Measurements from ENCODE around the gene ENPP4. TPM values are rescaled to one million over a fixed set of nuclear protein-coding genes. Genes with fewer than 3 reads are reported as not detected.

ENPP4 gene
- total RNA-seq, 2 donors from 2014 or later = 24.5 to 36.0 TPM

- peaks cover 0 to 10% of the 10 kb centered on the region in 2 donors for H3K4me1 ChIP-seq
- DNase-seq (ENCODE audit: low spot score) = no peak
- no peak overlapping the region for H3K4me3 ChIP-seq
- H3K27ac ChIP-seq = no peak overlapping the region
- no peak for TF ChIP-seq CTCF (IDR thresholded peaks at IDR 0.05)
- H3K9me3 ChIP-seq = no peaks in the 10 kb centered on the region
- H3K36me3 ChIP-seq = no peaks in the 10 kb centered on the region
- H3K27me3 ChIP-seq = no peaks in the 10 kb centered on the region
These were observed 45.7 kb downstream of the ENPP4 start for GRCh38 chr6:46175446-46175845.

GRCh38 chr6:46175976-46176375 lies 46.2 kb downstream of the ENPP4 start:
- Histone ChIP-seq H3K4me1 (peaks cover 0 to 8% of the 10 kb centered on the region in 2 donors), H3K27ac (no peak overlapping the region), H3K4me3 (no peak overlapping the region), H3K9me3 (no peaks in the 10 kb centered on the region), H3K27me3 (no peaks in the 10 kb centered on the region), H3K36me3 (no peaks in the 10 kb centered on the region)
- TF ChIP-seq CTCF (IDR thresholded peaks at IDR 0.05) = no peak
- no peak for DNase-seq (ENCODE audit: low spot score)

- Histone ChIP-seq H3K27me3 (no peaks in the 10 kb centered on the region), H3K4me1 (peaks cover 0 to 8% of the 10 kb centered on the region in 2 donors)
- no peak for TF ChIP-seq CTCF (IDR thresholded peaks at IDR 0.05)
These were observed 54.3 kb downstream of the ENPP4 start for GRCh38 chr6:46184114-46184513.

GRCh38 chr6:46186583-46186982 lies 56.8 kb downstream of the ENPP4 start:
- H3K27ac ChIP-seq = no peak overlapping the region
- no peaks in the 10 kb centered on the region for H3K9me3 ChIP-seq
- H3K4me3 ChIP-seq = no peak overlapping the region
- no peaks in the 10 kb centered on the region for H3K36me3 ChIP-seq
- DNase-seq (ENCODE audit: low spot score) = no peak
- H3K4me1 ChIP-seq = peaks cover 0 to 8% of the 10 kb centered on the region in 2 donors
- no peaks in the 10 kb centered on the region for H3K27me3 ChIP-seq
- no peak for TF ChIP-seq CTCF (IDR thresholded peaks at IDR 0.05)

More at GRCh38 chr6:46184114-46184513, 54.3 kb downstream of the ENPP4 start:
- H3K36me3 ChIP-seq = no peaks in the 10 kb centered on the region
- no peaks in the 10 kb centered on the region for H3K9me3 ChIP-seq
- no peak for DNase-seq (ENCODE audit: low spot score)
- no peak overlapping the region for H3K27ac ChIP-seq
- no peak overlapping the region for H3K4me3 ChIP-seq

- H3K36me3 ChIP-seq = no peaks in the 10 kb centered on the region
- H3K27me3 ChIP-seq = no peaks in the 10 kb centered on the region
- no peak overlapping the region for H3K27ac ChIP-seq
- no peak overlapping the region for H3K4me3 ChIP-seq
- H3K9me3 ChIP-seq = no peaks in the 10 kb centered on the region
- TF ChIP-seq CTCF (IDR thresholded peaks at IDR 0.05) = no peak
- no peak for DNase-seq (ENCODE audit: low spot score)
- H3K4me1 ChIP-seq = no peaks in the 10 kb centered on the region
These were observed 59.9 kb downstream of the ENPP4 start for GRCh38 chr6:46189726-46190125.

GRCh38 chr6:46190889-46191288 lies 61.1 kb downstream of the ENPP4 start:
- Histone ChIP-seq H3K27ac (peak overlapping the region; percentile 63 to 64), H3K4me3 (no peak overlapping the region), H3K4me1 (no peaks in the 10 kb centered on the region), H3K9me3 (no peaks in the 10 kb centered on the region), H3K36me3 (no peaks in the 10 kb centered on the region), H3K27me3 (no peaks in the 10 kb centered on the region)
- no peak for DNase-seq (ENCODE audit: low spot score)
- no peak for TF ChIP-seq CTCF (IDR thresholded peaks at IDR 0.05)

All from right atrium auricular region (tissue), 2 donors.